Astrocyte (in vitro differentiated cells and primary cell): Measurements from ENCODE around the gene MAP7D2.

Source experiments
- EZH2 ChIP-seq: IDR thresholded peaks from 2 replicates; pipeline ENCODE4 v1.6.1; 2012; ENCODE audit warnings: mild to moderate bottlenecking, low read length, inconsistent platforms; ENCODE audit not compliant: insufficient read depth
- TF ChIP-seq, protein P1 (sequence below): IDR thresholded peaks from 2 replicates; pipeline ENCODE4 v1.5.1; 2011; ENCODE audit warnings: low read depth, mild to moderate bottlenecking, inconsistent platforms, low read length, moderate library complexity; ENCODE audit not compliant: insufficient read depth

DNA sequence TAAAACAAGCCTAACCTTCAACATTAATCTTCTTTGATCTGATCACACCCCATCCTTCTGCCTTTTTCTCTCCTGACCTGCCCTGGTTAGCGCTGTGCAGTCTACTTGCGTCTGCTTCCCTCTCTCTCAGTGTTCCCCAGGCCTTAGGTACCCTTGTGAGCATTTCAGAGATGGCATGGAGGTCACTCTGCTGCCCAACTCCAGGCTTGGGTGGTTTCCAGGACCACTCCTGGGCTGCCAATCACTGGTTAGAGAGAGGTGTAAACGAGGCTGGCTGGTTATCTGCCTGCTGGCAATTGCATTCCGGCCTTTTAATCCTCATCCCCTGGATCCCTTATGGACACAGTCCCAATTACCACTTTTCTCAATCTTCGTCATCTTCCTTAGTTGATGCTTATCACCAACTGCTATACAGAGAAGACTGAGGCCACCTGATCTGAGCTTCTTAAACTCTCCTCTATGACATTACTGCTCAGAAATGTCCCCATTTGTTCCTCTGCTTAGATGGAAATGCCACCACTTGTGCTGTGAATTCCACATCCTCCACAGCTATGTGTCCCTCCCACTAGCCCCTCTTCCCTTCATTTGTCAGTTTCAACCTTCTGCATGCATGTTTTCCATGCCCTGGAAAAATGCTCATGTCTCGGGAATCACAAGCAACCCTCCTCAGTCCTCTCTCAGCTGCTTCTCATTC lies 96.9 kb downstream of the MAP7D2 start:
- TF ChIP-seq, protein P1, sequence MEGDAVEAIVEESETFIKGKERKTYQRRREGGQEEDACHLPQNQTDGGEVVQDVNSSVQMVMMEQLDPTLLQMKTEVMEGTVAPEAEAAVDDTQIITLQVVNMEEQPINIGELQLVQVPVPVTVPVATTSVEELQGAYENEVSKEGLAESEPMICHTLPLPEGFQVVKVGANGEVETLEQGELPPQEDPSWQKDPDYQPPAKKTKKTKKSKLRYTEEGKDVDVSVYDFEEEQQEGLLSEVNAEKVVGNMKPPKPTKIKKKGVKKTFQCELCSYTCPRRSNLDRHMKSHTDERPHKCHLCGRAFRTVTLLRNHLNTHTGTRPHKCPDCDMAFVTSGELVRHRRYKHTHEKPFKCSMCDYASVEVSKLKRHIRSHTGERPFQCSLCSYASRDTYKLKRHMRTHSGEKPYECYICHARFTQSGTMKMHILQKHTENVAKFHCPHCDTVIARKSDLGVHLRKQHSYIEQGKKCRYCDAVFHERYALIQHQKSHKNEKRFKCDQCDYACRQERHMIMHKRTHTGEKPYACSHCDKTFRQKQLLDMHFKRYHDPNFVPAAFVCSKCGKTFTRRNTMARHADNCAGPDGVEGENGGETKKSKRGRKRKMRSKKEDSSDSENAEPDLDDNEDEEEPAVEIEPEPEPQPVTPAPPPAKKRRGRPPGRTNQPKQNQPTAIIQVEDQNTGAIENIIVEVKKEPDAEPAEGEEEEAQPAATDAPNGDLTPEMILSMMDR, result no peak
- TF ChIP-seq EZH2, result no peak
